Hematopoietic multipotent progenitor cell treated with erythropoietin and hydrocortisone succinate and interleukin-3 and kit ligand, for 4 days (in vitro differentiated cells): ENCODE results near the gene KLHL30.

Source experiments
- DNase-seq: peaks from one replicate; pipeline ENCODE4 v3.0.0-alpha.2; 2015

Gene KLHL30

GRCh38 chr2:238119756-238120462 lies 18.6 kb upstream of the KLHL30 start:
- DNase-seq, result no peak

- no peak for DNase-seq
Measured at GRCh38 chr2:238120463-238121298, 17.8 kb upstream of the KLHL30 start.

GRCh38 chr2:238121511-238122286 lies 16.8 kb upstream of the KLHL30 start:
- no peak for DNase-seq

GRCh38 chr2:238122287-238123217 lies 15.9 kb upstream of the KLHL30 start:
- no peak for DNase-seq

- DNase-seq, result no peak
Measured at GRCh38 chr2:238123218-238123971, 15.1 kb upstream of the KLHL30 start.

- DNase-seq, result no peak
Measured at GRCh38 chr2:238123991-238124470, 14.4 kb upstream of the KLHL30 start.

GRCh38 chr2:238124488-238125126 lies 13.9 kb upstream of the KLHL30 start:
- no peak for DNase-seq

- DNase-seq, result no peak
Measured at GRCh38 chr2:238125127-238125885, 13.2 kb upstream of the KLHL30 start.

- no peak for DNase-seq
Measured at GRCh38 chr2:238126338-238126737, 12.1 kb upstream of the KLHL30 start.

GRCh38 chr2:238126775-238127164 lies 11.7 kb upstream of the KLHL30 start:
- DNase-seq, result no peak

- DNase-seq, result peak; percentile 65
Measured at GRCh38 chr2:238127165-238128060, 11.1 kb upstream of the KLHL30 start.

- DNase-seq, result no peak
Measured at GRCh38 chr2:238128061-238128440, 10.4 kb upstream of the KLHL30 start.

GRCh38 chr2:238128534-238129001 lies 9.9 kb upstream of the KLHL30 start:
- no peak for DNase-seq

GRCh38 chr2:238129166-238130010 lies 9.1 kb upstream of the KLHL30 start:
- DNase-seq, result no peak

- no peak for DNase-seq
Measured at GRCh38 chr2:238130111-238130695, 8.3 kb upstream of the KLHL30 start.

GRCh38 chr2:238130696-238131628 lies 7.5 kb upstream of the KLHL30 start:
- no peak for DNase-seq
